HG02981 (cell line): ENCODE measurements around the gene RUNX1.

Experiments used
- ATAC-seq: cut with Tn5 transposase; IDR thresholded peaks from one replicate; pipeline ENCODE4 v1.9.1; 2021; ENCODE audit warnings: mild to moderate bottlenecking, moderate library complexity; ENCODE audit not compliant: unreplicated experiment

Gene RUNX1

DNA sequence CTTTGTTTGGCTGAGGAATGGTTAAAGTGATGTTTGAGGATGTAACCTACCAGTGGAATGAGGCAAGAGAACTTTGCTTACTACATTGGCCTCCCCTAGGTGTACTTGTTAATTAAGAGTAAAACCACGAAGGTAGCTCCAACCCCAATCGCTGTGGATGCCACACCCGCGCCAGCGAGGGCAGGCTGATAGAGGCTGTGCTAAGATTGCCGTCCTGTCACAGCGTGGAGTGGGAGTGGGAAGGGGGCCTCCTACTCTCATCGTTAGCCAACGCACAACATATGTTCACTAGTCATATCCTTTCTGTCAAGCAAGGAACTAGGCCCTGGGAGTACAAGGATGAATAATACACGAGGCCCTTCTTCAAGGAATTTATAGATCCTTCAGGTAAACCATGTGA is 99.6 kb downstream of the RUNX1 start:
- no peak for ATAC-seq

DNA sequence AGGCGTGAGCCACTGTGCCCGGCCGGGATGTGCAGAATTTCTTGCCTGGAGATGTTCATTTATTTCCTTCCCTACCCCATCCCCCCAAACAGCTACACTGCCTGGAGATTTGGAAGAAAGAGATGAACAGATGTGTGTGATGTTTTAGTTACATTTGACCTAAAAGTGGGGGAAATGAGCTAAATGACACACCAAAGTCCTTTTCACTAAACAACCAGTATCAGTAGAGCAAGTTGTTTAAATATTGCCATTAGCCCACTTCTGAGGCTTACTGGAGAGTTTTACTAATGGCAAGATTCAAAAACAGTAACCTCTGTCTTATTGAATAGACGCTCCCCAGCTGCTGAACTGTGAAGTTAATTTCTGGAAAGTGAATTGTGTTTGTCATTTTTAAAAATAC is 100.1 kb downstream of the RUNX1 start:
- no peak for ATAC-seq

DNA sequence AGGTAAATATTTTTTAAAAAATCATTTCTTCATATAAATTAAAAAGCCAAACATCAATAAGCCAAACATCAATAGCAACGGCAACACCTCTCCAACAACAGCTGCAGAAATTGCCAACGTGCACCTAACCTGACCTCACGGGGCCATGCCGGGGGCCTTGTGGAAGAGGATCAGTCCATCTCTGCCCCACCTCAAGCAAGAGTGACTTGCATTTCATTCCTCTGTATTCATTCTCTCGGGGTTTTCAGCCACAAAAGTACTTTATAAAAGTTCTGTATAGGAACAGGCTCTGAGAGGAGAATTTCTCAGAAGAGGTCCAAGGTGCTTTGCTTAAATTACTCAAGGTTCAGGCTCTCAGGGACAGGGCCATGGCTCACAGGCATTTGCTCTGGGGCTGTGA is 100.9 kb downstream of the RUNX1 start:
- ATAC-seq: no peak

DNA sequence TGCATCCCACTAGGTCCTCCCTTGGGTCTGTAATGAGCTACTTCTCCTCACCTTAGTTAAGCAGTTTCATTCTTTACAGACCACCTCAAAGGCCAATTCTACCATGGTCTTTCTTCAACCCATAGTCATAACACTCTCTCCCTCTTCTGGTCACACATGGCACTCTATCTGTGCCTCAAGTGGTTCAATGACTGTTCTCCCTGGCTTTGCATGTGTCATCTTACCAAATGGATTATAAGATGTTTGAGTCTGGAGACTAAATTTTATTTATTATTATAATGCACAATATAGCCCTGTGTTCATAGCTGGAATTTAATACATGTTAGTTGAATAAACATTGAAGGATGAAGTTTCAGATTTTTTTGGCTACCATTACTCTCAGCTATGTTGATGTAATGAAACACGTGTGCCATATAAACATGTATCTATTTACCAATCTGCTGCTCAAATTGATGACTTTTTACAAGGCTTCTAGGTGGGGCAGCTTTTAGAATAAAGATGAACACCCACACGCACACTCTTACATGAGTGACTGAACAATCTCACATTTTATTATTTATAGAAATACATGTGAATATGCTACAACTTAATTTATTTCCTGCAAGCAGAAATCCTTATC is 102.1 kb downstream of the RUNX1 start:
- no peak for ATAC-seq

GRCh38 chr21:34946385-34946840 is 102.7 kb downstream of the RUNX1 start:
- ATAC-seq: no peak

GRCh38 chr21:34945288-34945687 is 103.8 kb downstream of the RUNX1 start:
- ATAC-seq: no peak

DNA sequence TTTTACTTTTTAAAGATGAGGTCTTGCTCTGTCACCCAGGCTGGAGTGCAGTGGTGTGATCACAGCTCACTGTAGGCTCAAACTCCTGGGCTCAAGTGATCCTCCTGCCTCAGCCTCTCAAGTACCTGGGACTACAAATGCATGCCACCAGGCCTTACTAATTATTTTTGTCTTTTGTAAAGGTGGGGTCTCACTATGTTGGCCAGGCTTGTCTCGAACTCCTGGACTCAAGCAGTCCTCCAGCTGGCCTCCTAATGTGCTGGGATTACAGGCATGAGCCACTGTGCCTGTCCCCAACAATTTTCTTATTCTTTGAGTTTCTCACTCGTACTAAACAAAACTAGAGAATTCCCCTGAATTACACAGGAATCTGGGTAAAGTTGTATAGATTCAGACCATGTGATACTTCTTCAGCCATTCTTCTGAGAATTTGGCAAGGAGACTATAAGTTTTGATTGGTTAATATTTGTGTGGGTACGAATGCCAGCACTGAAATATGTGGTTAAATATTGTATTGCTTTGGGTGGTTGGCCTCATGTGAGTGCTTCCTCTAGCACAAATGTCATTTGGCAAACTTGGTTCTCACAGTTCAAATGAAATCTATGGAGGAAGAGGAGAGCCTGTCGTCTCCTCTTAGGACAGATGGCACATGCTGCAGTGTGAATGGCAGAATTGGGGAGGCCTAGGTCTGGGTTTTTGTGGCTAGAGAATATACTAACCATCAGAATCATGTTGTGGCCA is 104.9 kb downstream of the RUNX1 start:
- ATAC-seq: no peak

- no peak for ATAC-seq
These were observed 106.2 kb downstream of the RUNX1 start for GRCh38 chr21:34942911-34943310.

- ATAC-seq: no peak
These were observed 107.9 kb downstream of the RUNX1 start for GRCh38 chr21:34941162-34941561.

DNA sequence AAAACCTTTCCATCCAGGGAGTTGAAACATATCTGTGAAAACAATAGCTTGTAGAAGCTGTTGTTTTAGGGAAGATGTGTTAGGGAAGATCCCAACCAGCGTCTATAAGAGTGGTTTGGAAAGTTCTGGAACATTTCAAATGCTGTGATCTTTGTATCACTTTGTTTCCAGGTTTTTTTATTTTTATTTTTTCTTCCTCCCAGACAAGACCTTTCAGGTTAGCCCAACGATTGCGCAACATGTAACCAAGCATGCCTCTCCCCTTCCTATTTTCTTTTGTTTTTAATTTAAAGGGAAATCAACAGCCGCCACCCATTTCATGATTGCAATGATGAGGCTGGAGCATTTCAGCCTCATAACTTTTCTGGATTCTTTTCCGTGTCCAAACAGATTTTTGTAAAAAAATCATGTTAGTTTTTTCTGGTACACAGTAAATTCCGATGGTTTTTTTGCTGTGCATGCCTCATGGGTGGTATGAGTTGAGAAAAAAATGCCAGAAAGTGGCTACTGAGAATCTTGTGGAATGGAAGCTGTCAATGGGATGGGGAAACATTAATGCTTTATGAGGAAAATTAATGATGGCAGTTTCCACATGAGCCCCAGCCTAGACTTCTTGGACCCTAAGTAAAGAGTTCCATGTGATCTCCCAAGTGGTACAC is 109.3 kb downstream of the RUNX1 start:
- ATAC-seq: no peak

- ATAC-seq: no peak
These were observed 110.9 kb downstream of the RUNX1 start for GRCh38 chr21:34938089-34938764.

DNA sequence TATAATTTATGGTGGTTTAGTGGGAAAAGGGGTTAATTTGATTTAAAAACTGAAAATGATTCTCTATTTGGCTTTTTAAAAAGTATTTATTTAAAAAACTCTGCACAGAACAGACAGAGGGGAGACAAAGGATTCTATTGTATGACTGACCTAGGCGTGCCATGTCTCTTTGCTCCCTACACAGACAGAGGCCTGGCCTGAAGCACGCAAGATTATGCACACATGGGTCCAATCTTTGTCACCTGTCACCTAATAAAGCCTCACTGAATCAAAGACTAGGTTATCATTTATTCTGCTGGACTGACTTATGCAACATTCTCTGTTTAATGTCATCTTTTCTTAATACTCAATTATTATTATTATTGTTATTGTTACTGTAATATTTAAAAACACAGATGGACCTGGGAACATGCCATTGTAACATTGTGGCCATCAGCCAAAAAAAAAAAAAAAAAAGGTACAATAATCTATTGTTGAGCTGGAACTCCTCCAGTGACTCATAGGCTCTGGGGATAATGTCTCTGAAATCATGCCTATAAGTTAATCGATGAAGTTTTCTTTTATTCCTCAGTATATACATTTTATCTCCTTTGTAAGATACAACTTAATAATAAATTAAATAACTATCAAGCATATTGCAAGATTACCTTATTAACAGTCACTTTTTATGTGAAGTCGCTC is 112.1 kb downstream of the RUNX1 start:
- no peak for ATAC-seq

DNA sequence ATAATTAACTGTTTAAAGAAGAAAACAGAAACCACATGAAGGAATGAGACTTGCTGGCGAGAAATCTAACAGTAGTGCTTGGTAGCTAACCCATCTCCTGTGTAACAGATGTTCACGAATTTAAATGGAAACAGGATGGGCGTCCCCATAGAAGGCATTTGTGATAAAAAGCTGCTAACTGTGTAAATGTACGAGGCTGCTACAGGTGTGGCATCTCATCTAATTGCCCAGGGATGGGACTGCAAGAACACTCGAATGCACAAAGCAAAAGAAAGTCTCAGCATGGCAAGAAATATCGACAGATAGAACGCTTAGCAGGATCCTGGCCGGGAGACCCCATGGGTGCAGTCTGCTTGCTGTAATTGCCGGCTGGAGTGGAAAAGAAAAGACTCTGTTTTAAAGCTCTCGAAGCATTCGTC is 112.7 kb downstream of the RUNX1 start:
- no peak for ATAC-seq

DNA sequence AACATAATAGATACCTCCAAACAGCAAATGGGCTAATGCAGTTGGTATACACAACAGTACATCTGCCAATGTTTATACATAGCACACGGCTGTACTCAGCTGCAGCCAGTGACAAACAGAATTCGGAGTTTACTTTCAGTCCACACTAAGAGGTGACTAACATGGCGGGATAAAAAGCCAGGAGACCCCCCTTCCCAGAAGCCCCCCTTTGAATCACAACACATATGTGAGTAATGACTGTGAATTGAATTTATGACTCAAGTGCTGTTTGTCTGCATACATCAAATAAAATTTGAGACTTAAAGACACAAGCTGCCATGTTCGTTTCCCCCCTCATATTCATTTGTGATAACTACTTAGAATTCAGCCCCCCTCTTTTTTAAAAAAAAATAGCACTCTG is 113.2 kb downstream of the RUNX1 start:
- ATAC-seq: no peak

GRCh38 chr21:34935452-34935851 is 113.7 kb downstream of the RUNX1 start:
- ATAC-seq: no peak

GRCh38 chr21:34934350-34934749 is 114.8 kb downstream of the RUNX1 start:
- ATAC-seq: no peak

- no peak for ATAC-seq
These were observed 115.3 kb downstream of the RUNX1 start for GRCh38 chr21:34933609-34934335.

DNA sequence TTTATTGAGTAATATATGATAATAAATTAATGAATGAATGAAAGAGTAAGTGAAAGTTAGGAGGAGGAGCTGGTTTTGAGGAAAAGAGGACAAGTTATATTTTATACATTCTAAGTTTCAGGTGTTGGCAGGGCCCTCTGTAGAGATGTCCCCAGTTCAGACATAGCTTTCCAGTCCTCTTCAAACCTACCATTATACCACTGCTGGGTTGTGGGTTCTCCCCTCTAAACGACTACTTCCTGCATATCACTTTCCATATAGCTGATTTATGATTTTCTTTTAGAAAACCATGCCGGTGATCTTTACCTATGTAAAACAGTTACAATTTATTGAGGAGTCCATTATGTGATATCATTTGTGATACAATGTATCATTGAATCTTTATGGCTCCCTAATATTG is 116.9 kb downstream of the RUNX1 start:
- ATAC-seq: no peak

DNA sequence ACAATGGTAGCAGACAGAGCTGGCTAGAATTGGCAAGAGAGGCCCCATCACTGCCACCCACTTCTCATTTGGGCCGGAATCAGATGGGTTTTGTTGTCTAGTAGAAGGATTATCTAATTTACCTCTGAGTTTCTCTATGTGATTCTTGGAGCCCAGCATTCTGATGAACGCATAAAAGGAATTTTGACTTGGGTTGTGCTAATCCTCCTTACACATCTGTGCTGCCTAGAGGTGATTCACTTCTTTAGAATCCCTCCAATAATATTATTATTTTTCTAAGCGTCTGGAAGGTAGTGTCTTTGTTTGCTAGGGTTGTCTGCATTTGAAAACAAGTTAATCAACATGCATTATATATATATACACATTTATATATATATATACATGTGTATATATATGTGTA is 118.1 kb downstream of the RUNX1 start:
- no peak for ATAC-seq

- ATAC-seq: no peak
These were observed 120.5 kb downstream of the RUNX1 start for GRCh38 chr21:34928637-34929036.
